GM21526 (cell line): ENCODE data around the gene CRY2.

Experiments
- ATAC-seq: cut with Tn5 transposase; IDR thresholded peaks from one replicate; pipeline ENCODE4 v1.9.1; 2021; ENCODE audit warnings: moderate library complexity; ENCODE audit not compliant: unreplicated experiment, low FRiP score

CRY2 gene

GRCh38 chr11:45876401-45876800 is 29.1 kb downstream of the CRY2 start:
- no peak for ATAC-seq

GRCh38 chr11:45877221-45877620 is 29.9 kb downstream of the CRY2 start:
- no peak for ATAC-seq

- no peak for ATAC-seq
Observed at GRCh38 chr11:45877845-45878244, 30.6 kb downstream of the CRY2 start.

- no peak for ATAC-seq
Observed at GRCh38 chr11:45879803-45880686, 32.8 kb downstream of the CRY2 start.

- ATAC-seq, result no peak
Observed at GRCh38 chr11:45880772-45881570, 33.7 kb downstream of the CRY2 start.

- no peak for ATAC-seq
Observed at GRCh38 chr11:45881708-45882368, 34.6 kb downstream of the CRY2 start.

- ATAC-seq, result no peak
Observed at GRCh38 chr11:45884596-45885185, 37.4 kb downstream of the CRY2 start.

GRCh38 chr11:45885274-45885920 is 38.1 kb downstream of the CRY2 start, which contains the start of gene MAPK8IP1:
TSS of gene MAPK8IP1 (plus strand) at chr11:45885651. CDS start at chr11:45885821, 170 bp downstream.
- no peak for ATAC-seq

- no peak for ATAC-seq
Observed at GRCh38 chr11:45885921-45886721, 38.8 kb downstream of the CRY2 start.

GRCh38 chr11:45886816-45887520 is 39.7 kb downstream of the CRY2 start:
- no peak for ATAC-seq

- ATAC-seq, result no peak
Observed at GRCh38 chr11:45887587-45887986, 40.3 kb downstream of the CRY2 start.

- ATAC-seq, result no peak
Observed at GRCh38 chr11:45889555-45889954, 42.3 kb downstream of the CRY2 start.

GRCh38 chr11:45889966-45890365 is 42.7 kb downstream of the CRY2 start:
- ATAC-seq, result no peak

- ATAC-seq, result no peak
Observed at GRCh38 chr11:45890886-45891550, 43.7 kb downstream of the CRY2 start.

- ATAC-seq, result no peak
Observed at GRCh38 chr11:45892856-45893255, 45.6 kb downstream of the CRY2 start.

- ATAC-seq, result no peak
Observed at GRCh38 chr11:45894555-45895247, 47.4 kb downstream of the CRY2 start.

- ATAC-seq, result no peak
Observed at GRCh38 chr11:45895553-45896259, 48.4 kb downstream of the CRY2 start.
